ENCODE data around the gene KCTD20.

KCTD20 gene

GRCh38 chr6:36431197-36431596 lies 11.6 kb upstream of the KCTD20 start:
- H3K4me3 ChIP-seq (ENCODE audit: insufficient read length, low read depth) = no peak overlapping the region
- H3K27me3 ChIP-seq (ENCODE audit: insufficient read depth, insufficient read length) = no peaks in the 10 kb centered on the region
- TF ChIP-seq SUZ12 (IDR thresholded peaks at IDR 0.05; ENCODE audit: extremely low read depth, insufficient read depth, insufficient read length) (no peak), YY1 (IDR thresholded peaks at IDR 0.05; ENCODE audit: insufficient read depth, insufficient read length) (no peak), ZNF274 (IDR thresholded peaks at IDR 0.05; ENCODE audit: low read depth, low read length) (no peak)
- no peaks in the 10 kb centered on the region for H3K4me1 ChIP-seq (ENCODE audit: insufficient read depth, insufficient read length)
- no peak overlapping the region for H3K9ac ChIP-seq (ENCODE audit: insufficient read length, low read depth)
- DNase-seq (ENCODE audit: low read depth, low spot score) = no peak
- H3K36me3 ChIP-seq (ENCODE audit: insufficient read depth, insufficient read length, low read length) = no peaks in the 10 kb centered on the region
- no peaks in the 10 kb centered on the region for H3K9me3 ChIP-seq (ENCODE audit: insufficient read depth, low read length)

GRCh38 chr6:36432151-36432671 lies 10.6 kb upstream of the KCTD20 start:
- H3K27me3 ChIP-seq (ENCODE audit: insufficient read depth, insufficient read length) = no peaks in the 10 kb centered on the region
- H3K4me1 ChIP-seq (ENCODE audit: insufficient read depth, insufficient read length) = no peaks in the 10 kb centered on the region
- no peaks in the 10 kb centered on the region for H3K9me3 ChIP-seq (ENCODE audit: insufficient read depth, low read length)
- no peak for DNase-seq (ENCODE audit: low read depth, low spot score)
- H3K4me3 ChIP-seq (ENCODE audit: insufficient read length, low read depth) = no peak overlapping the region
- TF ChIP-seq ZNF274 (IDR thresholded peaks at IDR 0.05; ENCODE audit: low read depth, low read length) (no peak), YY1 (IDR thresholded peaks at IDR 0.05; ENCODE audit: insufficient read depth, insufficient read length) (no peak), SUZ12 (IDR thresholded peaks at IDR 0.05; ENCODE audit: extremely low read depth, insufficient read depth, insufficient read length) (no peak)
- H3K9ac ChIP-seq (ENCODE audit: insufficient read length, low read depth) = no peak overlapping the region
- no peaks in the 10 kb centered on the region for H3K36me3 ChIP-seq (ENCODE audit: insufficient read depth, insufficient read length, low read length)

GRCh38 chr6:36436466-36436865 lies 6.3 kb upstream of the KCTD20 start:
- Histone ChIP-seq H3K27me3 (ENCODE audit: insufficient read depth, insufficient read length) (no peaks in the 10 kb centered on the region), H3K9me3 (ENCODE audit: insufficient read depth, low read length) (no peaks in the 10 kb centered on the region), H3K9ac (ENCODE audit: insufficient read length, low read depth) (no peak overlapping the region), H3K36me3 (ENCODE audit: insufficient read depth, insufficient read length, low read length) (no peaks in the 10 kb centered on the region), H3K4me3 (ENCODE audit: insufficient read length, low read depth) (no peak overlapping the region), H3K4me1 (ENCODE audit: insufficient read depth, insufficient read length) (no peaks in the 10 kb centered on the region)
- TF ChIP-seq ZNF274 (IDR thresholded peaks at IDR 0.05; ENCODE audit: low read depth, low read length) (no peak), SUZ12 (IDR thresholded peaks at IDR 0.05; ENCODE audit: extremely low read depth, insufficient read depth, insufficient read length) (no peak), YY1 (IDR thresholded peaks at IDR 0.05; ENCODE audit: insufficient read depth, insufficient read length) (no peak)
- no peak for DNase-seq (ENCODE audit: low read depth, low spot score)

- TF ChIP-seq SUZ12 (IDR thresholded peaks at IDR 0.05; ENCODE audit: extremely low read depth, insufficient read depth, insufficient read length) = no peak
- TF ChIP-seq ZNF274 (IDR thresholded peaks at IDR 0.05; ENCODE audit: low read depth, low read length) = no peak
- no peak for TF ChIP-seq YY1 (IDR thresholded peaks at IDR 0.05; ENCODE audit: insufficient read depth, insufficient read length)
- no peaks in the 10 kb centered on the region for H3K9me3 ChIP-seq (ENCODE audit: insufficient read depth, low read length)
- no peak overlapping the region for H3K4me3 ChIP-seq (ENCODE audit: insufficient read length, low read depth)
- DNase-seq (ENCODE audit: low read depth, low spot score) = peak; percentile 78
- no peak overlapping the region for H3K9ac ChIP-seq (ENCODE audit: insufficient read length, low read depth)
- H3K36me3 ChIP-seq (ENCODE audit: insufficient read depth, insufficient read length, low read length) = peaks cover 10% of the 10 kb centered on the region
- no peaks in the 10 kb centered on the region for H3K27me3 ChIP-seq (ENCODE audit: insufficient read depth, insufficient read length)
- H3K4me1 ChIP-seq (ENCODE audit: insufficient read depth, insufficient read length) = peaks cover 2% of the 10 kb centered on the region
These were observed 1.4 kb upstream of the KCTD20 start for GRCh38 chr6:36441307-36441894.

GRCh38 chr6:36442103-36442670 lies 613 bp upstream of the KCTD20 start:
- H3K4me1 ChIP-seq (ENCODE audit: insufficient read depth, insufficient read length) = peaks cover 2% of the 10 kb centered on the region
- peaks cover 10% of the 10 kb centered on the region for H3K36me3 ChIP-seq (ENCODE audit: insufficient read depth, insufficient read length, low read length)
- H3K9ac ChIP-seq (ENCODE audit: insufficient read length, low read depth) = peak overlapping the region; percentile 94
- no peak for TF ChIP-seq YY1 (IDR thresholded peaks at IDR 0.05; ENCODE audit: insufficient read depth, insufficient read length)
- no peak for TF ChIP-seq ZNF274 (IDR thresholded peaks at IDR 0.05; ENCODE audit: low read depth, low read length)
- no peak for TF ChIP-seq SUZ12 (IDR thresholded peaks at IDR 0.05; ENCODE audit: extremely low read depth, insufficient read depth, insufficient read length)
- no peaks in the 10 kb centered on the region for H3K9me3 ChIP-seq (ENCODE audit: insufficient read depth, low read length)
- H3K27me3 ChIP-seq (ENCODE audit: insufficient read depth, insufficient read length) = no peaks in the 10 kb centered on the region
- peak overlapping the region; percentile 86 for H3K4me3 ChIP-seq (ENCODE audit: insufficient read length, low read depth)
- DNase-seq (ENCODE audit: low read depth, low spot score) = no peak

GRCh38 chr6:36443471-36444428 lies 950 bp downstream of the KCTD20 start:
- Histone ChIP-seq H3K4me1 (ENCODE audit: insufficient read depth, insufficient read length) (peaks cover 2% of the 10 kb centered on the region), H3K36me3 (ENCODE audit: insufficient read depth, insufficient read length, low read length) (peaks cover 20% of the 10 kb centered on the region), H3K9ac (ENCODE audit: insufficient read length, low read depth) (peak overlapping the region; percentile 94), H3K27me3 (ENCODE audit: insufficient read depth, insufficient read length) (no peaks in the 10 kb centered on the region), H3K4me3 (ENCODE audit: insufficient read length, low read depth) (peak overlapping the region; percentile 86), H3K9me3 (ENCODE audit: insufficient read depth, low read length) (0 out of 2 replicates have a peak, but pooled peaks cover 6% of the 10 kb centered on the region)
- TF ChIP-seq SUZ12 (IDR thresholded peaks at IDR 0.05; ENCODE audit: extremely low read depth, insufficient read depth, insufficient read length) = no peak
- no peak for TF ChIP-seq YY1 (IDR thresholded peaks at IDR 0.05; ENCODE audit: insufficient read depth, insufficient read length)
- TF ChIP-seq ZNF274 (IDR thresholded peaks at IDR 0.05; ENCODE audit: low read depth, low read length) = no peak
- no peak for DNase-seq (ENCODE audit: low read depth, low spot score)

All from NT2/D1 (cell line).